ENCODE data around the gene FCGR3B.
A peak's percentile ranks its signal among the peaks of the same experiment; 100 is the strongest.
"Not testable (repeated sequence)": the region's sequence is repeated elsewhere in the genome, so short reads cannot be mapped to it uniquely, and the experiment has no call there.

FCGR3B gene

DNA sequence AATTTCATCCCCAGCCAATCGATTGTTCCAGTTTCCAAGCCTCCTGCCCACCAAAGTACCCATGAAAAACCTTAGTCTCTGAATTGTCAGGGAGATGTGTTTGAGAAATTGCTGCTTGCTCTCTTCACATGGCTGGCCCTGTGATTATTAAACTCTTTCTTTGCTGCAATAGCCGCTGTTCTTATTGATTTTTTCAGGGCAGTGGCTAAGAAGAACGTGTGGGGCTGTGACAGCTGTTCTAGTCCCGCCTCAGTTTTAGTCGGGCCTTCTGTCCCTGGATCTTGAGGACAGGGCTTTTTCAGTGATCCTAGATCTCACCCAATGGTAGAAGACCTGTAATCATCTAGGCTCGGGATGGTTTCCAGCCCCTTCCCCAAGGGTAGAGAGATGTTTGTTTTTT is 23.0 kb upstream of the FCGR3B start:
- DNase-seq (ENCODE audit: low read depth); H3K4me3 ChIP-seq (ENCODE audit: low read length): not testable (repeated sequence)

DNA sequence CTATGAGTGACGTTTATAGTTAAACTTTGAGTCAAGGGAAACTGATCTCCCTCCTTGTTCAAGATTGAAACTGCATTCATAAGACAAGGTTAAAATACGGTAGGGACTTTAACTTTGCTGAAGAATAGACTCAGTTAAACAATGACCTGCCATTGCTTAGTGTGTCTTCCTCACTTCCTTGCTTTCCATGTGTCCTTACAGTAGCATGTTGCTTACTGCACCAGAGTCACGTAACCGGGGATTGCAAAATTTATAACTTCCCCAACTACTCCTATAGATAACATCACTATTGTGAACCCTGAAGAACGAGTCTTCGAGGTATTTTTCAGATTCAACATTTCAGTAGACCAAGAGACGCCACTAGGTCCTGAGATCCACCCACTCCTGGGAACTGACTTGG is 22.6 kb upstream of the FCGR3B start:
- not testable (repeated sequence) for H3K4me3 ChIP-seq (ENCODE audit: low read length); DNase-seq (ENCODE audit: low read depth)

DNA sequence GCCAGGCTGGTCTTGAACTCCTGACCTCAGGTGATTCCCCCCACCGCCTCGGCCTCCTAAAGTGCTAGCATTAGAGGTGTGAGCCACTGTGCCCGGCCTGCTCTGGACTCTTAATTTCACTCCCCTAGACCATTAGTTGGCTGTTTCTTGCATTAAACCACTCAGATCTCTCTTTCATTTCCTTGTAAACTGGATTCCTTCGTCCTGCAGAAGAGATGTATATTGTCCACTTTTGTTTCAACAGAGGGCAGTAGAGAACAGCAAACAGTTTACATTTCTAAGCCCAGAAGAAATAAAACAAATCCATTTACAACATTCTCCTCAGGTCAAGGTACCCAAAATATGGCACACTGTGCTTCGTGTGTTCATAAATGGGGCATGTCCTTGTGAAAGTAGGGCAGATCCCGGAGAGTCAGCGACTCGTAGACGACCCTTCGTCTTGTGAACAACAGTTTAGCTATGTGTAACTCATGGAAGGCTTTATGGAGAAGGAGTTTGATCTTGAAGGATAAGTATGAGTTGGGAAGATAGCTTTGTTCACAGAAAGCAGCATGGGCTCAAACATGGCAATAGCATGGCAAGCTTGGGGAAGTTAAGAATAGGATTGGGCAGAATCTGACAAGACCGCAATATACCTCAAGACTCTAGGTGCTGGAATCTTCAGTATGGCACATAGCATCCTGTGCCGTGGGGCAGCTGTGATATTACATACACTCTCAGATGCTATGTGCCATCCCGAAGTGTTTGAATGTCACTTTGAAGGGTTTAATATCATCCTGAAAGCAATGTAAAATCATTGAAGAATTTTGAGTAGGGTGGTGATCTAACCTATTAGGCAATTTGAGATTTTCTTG is 16.8 kb upstream of the FCGR3B start:
- TF ChIP-seq, protein P1, sequence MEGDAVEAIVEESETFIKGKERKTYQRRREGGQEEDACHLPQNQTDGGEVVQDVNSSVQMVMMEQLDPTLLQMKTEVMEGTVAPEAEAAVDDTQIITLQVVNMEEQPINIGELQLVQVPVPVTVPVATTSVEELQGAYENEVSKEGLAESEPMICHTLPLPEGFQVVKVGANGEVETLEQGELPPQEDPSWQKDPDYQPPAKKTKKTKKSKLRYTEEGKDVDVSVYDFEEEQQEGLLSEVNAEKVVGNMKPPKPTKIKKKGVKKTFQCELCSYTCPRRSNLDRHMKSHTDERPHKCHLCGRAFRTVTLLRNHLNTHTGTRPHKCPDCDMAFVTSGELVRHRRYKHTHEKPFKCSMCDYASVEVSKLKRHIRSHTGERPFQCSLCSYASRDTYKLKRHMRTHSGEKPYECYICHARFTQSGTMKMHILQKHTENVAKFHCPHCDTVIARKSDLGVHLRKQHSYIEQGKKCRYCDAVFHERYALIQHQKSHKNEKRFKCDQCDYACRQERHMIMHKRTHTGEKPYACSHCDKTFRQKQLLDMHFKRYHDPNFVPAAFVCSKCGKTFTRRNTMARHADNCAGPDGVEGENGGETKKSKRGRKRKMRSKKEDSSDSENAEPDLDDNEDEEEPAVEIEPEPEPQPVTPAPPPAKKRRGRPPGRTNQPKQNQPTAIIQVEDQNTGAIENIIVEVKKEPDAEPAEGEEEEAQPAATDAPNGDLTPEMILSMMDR (conservative IDR thresholded peaks at IDR 0.05; ENCODE audit: low read depth, low read length): peak; percentile 51
- H3K4me3 ChIP-seq (ENCODE audit: low read length); DNase-seq (ENCODE audit: low read depth): not testable (repeated sequence)

DNA sequence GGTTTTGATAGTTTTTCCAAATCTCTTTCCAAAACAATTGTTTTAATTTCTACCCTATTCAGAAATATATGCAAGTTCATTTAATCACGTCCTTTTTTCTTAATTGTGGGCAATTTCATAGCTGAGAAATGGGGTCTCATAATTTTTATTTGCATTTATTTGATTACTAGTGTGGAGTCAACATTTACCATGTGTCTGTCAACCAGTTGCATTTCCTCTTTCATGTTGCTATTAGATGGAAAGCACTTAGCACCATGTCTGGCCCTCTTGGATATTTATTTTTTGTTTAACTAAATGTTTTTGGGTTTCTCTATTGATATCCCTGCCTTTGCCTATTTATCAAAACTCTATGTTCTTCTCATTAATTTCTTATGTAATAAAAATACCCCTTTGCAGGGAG is 13.9 kb upstream of the FCGR3B start:
- DNase-seq (ENCODE audit: low read depth); H3K4me3 ChIP-seq (ENCODE audit: low read length): not testable (repeated sequence)

DNA sequence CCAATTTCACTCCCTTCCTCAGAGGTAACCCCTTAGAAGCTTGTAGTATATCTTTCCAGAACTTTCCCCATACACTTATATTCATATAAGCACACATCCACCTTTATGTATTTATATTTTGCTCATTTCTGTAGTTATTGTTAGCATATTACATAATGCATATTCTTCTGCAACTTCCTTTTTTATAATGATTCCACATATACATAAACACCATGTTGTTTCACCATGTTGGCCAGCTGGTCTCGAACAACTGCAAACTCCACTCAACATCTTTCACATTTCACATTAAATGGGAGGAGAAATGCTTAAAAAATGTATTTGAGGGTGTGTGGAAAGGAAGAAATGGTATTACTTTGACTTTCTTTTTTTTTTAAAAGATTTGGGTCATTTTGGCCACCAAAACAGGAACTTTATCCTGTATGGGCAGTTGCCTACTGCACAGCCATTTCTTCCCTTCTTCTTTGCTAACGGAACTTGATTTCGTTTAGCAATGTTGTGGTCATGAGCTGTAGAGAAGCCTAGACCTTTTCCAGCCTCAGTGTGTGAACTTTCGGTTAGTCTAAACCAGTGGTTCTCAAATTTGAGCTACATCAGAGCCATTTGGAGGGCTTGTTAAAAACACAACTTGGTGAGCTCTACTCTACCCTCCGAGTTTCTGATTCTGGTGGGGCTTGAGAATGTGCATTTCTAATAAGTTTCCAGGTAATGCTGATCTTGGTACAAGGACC is 12.7 kb upstream of the FCGR3B start:
- not testable (repeated sequence) for DNase-seq (ENCODE audit: low read depth); H3K4me3 ChIP-seq (ENCODE audit: low read length)

DNA sequence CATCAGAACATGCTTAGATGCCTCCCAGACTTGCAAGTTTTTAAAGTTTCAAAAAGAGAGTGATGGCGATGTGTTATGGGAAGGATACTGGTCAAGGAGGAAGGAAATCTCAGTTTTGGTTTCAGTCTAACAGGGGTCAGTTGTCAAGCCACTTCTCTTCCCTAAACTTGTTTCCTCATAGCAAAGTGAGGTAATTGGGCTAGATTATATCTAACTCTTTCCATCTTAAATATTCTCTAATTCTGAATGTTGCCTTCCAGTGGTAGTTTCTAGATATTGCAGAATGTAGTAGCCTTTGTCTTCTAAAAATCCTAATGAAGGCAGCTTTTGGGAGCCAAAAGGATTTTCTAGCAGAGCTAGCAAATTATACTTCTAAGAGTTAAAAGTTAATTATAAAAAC is 11.7 kb upstream of the FCGR3B start:
- TF ChIP-seq, protein P1 (conservative IDR thresholded peaks at IDR 0.05; ENCODE audit: low read depth, low read length): peak; percentile 10
- not testable (repeated sequence) for H3K4me3 ChIP-seq (ENCODE audit: low read length); DNase-seq (ENCODE audit: low read depth)

DNA sequence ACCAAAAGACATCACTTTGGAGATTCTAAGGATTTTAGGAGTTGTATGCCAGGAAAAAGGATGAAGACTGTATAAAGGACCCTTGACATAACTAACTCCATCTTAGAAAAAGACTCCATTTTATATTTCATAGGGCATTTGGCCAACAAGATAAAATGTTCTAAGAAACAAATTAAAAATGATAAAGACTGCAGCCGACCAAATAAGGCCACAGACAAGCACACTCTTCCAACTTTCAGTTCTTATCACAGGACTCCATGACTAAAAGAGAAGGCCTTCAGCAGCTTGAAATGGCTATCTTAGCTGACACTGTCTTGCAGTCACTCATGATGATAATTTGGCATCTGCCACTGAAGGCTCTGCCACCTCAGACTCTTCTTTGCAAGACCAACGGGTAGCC is 8.2 kb upstream of the FCGR3B start:
- H3K4me3 ChIP-seq (ENCODE audit: low read length); DNase-seq (ENCODE audit: low read depth): not testable (repeated sequence)

DNA sequence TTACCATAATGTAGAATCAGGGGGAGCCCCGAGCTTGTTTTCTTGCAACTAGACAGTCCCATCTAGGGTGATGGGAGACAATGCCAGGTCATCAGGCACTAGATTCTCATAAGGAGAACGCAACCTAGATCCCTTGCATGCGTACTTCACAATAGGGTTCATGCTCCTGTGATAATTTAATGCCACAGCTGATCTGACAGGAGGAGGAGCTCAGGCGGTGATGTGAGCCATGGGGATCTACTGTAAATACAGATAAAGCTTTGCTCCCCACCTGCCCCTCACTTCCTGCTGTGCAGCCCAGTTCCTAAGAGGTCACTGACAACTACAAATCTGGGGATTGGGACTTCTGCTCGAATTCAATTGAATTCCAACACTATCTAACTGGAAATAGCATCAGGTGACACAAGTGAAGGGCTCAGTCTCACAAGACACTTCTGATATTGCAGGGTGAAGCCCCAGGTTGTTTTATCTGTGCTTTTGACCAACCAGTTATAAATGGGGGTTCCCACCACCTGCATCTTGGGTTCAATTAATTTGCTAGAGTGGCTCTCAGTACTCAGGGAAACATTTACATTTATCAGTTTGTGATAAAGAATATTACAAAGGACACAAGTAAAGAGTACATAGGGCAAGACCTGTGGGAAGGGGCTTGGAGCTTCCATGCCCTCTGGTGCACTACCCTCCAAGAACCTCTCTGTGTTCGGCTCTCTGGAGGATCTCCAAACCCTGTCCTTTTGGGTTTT is 7.4 kb upstream of the FCGR3B start:
- DNase-seq (ENCODE audit: low read depth); H3K4me3 ChIP-seq (ENCODE audit: low read length): not testable (repeated sequence)

DNA sequence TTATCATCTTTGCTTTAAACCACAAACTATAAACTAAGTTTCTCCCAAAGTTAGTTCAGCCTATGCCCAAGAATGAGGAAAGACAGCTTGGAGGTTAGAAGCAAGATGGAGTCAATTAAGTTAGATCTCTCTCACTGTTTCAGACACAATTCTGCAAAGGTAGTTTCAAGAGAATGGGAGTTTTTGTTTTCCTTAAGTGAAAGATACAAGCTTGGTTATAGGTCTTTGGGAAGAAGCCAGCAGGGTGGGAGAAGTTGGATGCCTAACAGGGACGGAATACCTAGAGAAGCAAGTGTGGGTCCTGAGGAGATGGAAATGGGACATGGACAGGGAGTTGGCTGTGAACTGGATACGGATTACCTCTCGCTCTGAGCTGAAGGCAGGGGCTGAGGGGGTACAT is 6.0 kb upstream of the FCGR3B start:
- not testable (repeated sequence) for DNase-seq (ENCODE audit: low read depth); H3K4me3 ChIP-seq (ENCODE audit: low read length)

DNA sequence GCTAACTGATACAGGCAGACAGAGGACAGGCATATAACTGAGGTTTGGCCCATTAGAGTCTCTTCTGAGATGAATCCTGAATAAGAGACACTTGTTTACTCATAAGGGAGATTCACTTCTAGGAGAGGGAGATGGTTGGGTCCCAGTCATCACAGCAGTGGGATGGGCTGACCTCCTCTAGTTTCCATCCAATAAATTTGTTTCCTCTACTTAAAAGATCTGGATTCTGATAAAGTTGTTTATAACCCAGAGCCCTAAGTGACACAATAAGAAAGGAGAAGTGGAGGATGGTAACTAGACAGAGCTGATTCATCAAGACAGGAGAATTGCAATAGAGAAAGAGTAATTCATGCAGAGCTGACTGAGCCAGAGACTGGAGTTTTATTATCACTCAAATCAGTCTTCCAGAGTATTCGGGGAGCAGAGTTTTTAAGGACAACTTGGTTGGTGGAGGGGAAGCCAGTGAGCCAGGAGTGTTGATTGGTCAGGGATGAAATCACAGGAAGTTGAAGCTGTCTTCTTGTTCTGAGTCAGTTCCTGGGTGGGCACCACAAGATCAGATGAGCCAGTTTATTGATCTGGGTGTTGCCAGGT is 5.3 kb upstream of the FCGR3B start:
- not testable (repeated sequence) for DNase-seq (ENCODE audit: low read depth); H3K4me3 ChIP-seq (ENCODE audit: low read length)

DNA sequence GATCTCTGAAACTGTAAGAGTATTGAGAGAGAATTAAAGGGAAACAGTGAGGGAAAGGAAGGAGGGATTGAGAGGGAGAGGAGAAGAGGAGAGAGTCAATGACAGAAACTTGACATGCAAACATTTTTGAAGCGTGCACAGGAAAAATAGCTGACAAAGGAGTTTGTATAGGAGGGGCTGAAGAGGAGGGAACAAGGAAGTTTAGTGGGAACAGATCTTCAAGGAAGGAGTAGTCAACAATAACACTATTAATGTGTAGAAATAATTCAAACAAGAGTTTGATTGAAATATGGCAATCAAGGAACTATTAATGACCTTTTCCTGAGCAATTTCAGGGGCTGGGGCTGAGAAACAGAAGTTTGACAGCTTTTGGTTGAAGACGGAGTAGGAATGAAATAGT is 4.0 kb upstream of the FCGR3B start:
- H3K4me3 ChIP-seq (ENCODE audit: low read length); DNase-seq (ENCODE audit: low read depth): not testable (repeated sequence)

DNA sequence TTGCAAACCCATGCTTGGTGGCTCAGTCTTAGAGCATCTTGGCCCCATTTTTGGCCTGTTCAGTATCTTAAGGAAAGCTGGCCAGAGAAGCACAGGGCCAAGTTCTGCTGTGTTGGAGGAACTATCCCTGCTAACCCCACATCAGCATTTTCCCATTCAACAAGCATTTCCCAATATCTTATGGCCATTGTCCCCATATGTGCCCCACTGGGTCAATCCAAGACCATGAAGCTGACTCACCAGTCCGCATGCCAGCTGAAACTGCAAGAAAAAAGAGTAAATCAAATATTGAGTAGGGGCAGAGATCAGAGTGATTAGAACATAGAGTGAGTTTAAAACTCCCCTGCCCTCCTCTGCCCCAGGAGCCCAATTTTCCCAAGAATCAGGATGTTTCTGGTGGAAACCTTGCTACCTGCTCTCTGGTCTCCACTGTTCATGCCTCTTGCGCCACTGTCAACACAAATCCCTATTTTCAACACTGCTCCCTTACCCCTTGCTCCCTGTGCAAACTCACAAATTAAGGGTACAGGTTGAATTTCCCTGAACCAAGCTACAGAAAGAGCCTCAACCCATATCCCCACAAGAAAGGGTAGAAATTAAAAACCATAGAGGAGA is 741 bp downstream of the FCGR3B start:
- not testable (repeated sequence) for DNase-seq (ENCODE audit: low read depth); H3K4me3 ChIP-seq (ENCODE audit: low read length)

DNA sequence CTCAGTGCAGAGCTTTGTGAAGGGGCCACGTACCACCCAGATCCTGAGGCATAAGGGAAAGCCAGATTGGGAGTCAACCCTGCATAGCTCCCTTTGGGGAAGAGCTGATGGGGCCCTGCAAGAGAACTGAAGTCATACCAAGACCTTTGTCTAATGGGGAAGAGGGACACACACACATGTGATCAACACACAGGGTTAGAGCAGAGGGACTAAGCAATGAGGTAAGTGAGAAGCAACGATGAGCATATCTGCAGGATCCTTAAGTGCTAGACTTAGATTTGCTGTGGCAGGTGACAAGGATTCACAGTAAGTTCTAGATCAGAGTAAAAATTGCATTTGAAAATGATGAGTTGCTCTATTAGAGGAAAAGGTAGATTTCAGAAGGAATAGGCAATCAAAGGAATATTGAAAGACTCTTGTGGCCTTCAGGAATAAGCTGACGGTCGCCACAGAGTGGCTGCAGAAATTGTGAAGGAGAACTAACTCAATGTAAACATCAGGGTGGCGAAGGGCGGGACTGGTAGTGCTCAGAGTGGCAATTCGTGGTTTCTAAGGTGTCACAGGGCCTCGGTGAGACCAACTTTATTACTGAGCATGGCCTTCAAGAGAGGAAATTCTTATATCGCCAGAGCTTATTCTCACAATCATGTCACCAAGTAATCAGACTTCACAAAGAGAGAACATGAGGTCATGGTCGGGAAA is 4.4 kb downstream of the FCGR3B start:
- not testable (repeated sequence) for DNase-seq (ENCODE audit: low read depth); H3K4me3 ChIP-seq (ENCODE audit: low read length)

DNA sequence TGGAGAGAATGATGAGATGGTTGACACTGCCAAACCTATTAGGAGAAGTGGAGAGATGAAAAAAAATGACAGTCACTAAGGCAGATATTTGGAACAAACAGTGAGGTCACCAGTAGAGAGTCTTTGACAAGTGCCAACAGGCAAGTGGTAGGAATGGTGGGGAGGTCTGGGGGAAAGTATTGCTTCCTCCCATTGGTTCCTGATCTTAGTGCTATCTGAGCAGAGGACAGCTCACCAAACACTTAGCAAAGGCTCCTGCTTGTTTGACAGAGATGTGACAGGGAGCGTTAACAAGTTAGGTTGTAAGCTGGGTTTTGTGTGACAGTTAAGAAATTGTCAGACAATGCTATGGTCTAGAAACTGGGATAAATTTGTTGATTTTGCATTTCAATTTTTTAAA is 6.4 kb downstream of the FCGR3B start:
- not testable (repeated sequence) for DNase-seq (ENCODE audit: low read depth); H3K4me3 ChIP-seq (ENCODE audit: low read length)

DNA sequence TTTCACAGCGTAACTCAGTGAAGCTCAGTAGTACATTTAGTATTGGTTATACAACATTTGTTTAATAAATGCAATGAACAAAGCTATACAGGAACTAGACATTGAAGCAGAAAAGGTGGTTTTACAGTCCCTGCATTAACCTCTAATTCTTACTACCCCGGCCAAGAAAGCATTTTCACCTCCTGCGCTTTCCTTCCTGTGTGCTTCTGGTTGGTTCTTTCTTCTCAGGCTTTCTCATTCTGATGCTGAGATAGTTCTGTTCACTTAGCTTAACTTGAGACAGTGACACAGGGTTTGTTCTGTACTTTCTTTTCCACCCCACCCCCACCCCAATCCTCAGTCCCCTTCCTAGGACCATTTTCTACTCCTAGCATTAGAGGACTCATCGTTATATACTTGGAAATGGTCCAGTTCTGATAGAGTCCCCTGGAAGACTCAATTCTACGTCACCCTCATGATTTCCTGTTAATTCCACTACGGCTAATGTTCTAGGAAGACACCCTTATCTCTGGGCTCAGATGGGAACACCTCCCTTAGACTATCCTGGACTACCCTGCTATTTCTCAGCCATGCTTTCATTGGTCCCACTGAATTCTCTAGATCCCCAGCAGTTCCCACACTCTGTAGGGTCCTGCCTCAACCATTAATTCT is 7.5 kb downstream of the FCGR3B start:
- not testable (repeated sequence) for DNase-seq (ENCODE audit: low read depth); H3K4me3 ChIP-seq (ENCODE audit: low read length)
